ENCODE measurements around the gene HLA-DRA. TPM values are rescaled to one million over a fixed set of nuclear protein-coding genes. Genes with fewer than 3 reads are reported as not detected.
A peak's percentile ranks its signal among the peaks of the same experiment; 100 is the strongest.

HLA-DRA gene
- total RNA-seq, 4 donors from 2014 or later, result 26.0 to 440 (median 115) TPM

GRCh38 chr6:32406857-32407256, 32.8 kb upstream of the HLA-DRA start, which contains the start of gene BTNL2:
Gene BTNL2, minus strand, starts transcription at chr6:32407181. Its CDS starts 58 bp downstream, at chr6:32407123.
- Histone ChIP-seq H3K27ac (no peak within 1 kb of the TSS), H3K27me3 (peaks cover 0 to 74% (median 0%) of the 10 kb centered on the region in 4 donors), H3K4me3 (no peak within 1 kb of the TSS), H3K4me1 (no peaks in the 10 kb centered on the region), H3K9me3 (no peaks in the 10 kb centered on the region), H3K36me3 (no peaks in the 10 kb centered on the region)
- DNase-seq, result no peak
- intact Hi-C loops (cut with DNase I), result no loop called here
- WGBS, 2 donors, result 60 to 73% methylated on average over 1 to 2 of the region's 4 CpGs
- no peak for TF ChIP-seq POLR2A (IDR thresholded peaks at IDR 0.05)
- TF ChIP-seq, protein P1, sequence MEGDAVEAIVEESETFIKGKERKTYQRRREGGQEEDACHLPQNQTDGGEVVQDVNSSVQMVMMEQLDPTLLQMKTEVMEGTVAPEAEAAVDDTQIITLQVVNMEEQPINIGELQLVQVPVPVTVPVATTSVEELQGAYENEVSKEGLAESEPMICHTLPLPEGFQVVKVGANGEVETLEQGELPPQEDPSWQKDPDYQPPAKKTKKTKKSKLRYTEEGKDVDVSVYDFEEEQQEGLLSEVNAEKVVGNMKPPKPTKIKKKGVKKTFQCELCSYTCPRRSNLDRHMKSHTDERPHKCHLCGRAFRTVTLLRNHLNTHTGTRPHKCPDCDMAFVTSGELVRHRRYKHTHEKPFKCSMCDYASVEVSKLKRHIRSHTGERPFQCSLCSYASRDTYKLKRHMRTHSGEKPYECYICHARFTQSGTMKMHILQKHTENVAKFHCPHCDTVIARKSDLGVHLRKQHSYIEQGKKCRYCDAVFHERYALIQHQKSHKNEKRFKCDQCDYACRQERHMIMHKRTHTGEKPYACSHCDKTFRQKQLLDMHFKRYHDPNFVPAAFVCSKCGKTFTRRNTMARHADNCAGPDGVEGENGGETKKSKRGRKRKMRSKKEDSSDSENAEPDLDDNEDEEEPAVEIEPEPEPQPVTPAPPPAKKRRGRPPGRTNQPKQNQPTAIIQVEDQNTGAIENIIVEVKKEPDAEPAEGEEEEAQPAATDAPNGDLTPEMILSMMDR (IDR thresholded peaks at IDR 0.05), result no peak

DNA sequence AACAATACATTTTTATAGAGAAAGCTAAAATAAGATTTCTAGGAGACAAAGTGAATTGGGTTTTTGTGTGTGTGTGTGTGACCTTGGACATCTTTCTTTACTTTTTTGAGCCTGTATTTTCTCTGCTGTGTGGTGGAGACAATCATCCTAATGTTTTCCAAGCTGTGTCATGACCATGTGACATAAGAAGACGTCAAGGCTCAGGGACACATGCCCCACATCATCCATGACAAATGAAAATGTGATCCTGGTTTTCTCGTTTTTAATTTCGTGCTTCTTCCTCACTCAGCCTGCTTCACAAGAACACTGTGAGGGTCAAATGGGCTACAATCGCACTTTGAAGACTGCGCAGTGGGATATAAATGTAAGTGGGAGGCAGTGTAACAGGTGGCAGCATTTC, 28.8 kb upstream of the HLA-DRA start:
- no peak overlapping the region for H3K4me3 ChIP-seq
- peaks cover 0 to 80% (median 0%) of the 10 kb centered on the region in 4 donors for H3K27me3 ChIP-seq
- intact Hi-C loops (cut with DNase I), result loop anchor here (5.0 kb wide), 3 partner anchors 169 to 386 kb away; no protein-coding TSS in a partner anchor
- peaks cover 0 to 7% (median 0%) of the 10 kb centered on the region in 3 donors for H3K4me1 ChIP-seq
- H3K36me3 ChIP-seq, result no peaks in the 10 kb centered on the region
- no peaks in the 10 kb centered on the region for H3K9me3 ChIP-seq
- H3K27ac ChIP-seq, result no peak overlapping the region
- WGBS, 2 donors, result 59 to 80% methylated on average over 5 of the region's 5 CpGs
- DNase-seq, result no peak
- TF ChIP-seq, protein P1 (IDR thresholded peaks at IDR 0.05), result no peak
- TF ChIP-seq POLR2A (IDR thresholded peaks at IDR 0.05), result no peak

- peaks cover 0 to 8% (median 0%) of the 10 kb centered on the region in 3 donors for H3K4me1 ChIP-seq
- H3K4me3 ChIP-seq, result no peak overlapping the region
- no peaks in the 10 kb centered on the region for H3K9me3 ChIP-seq
- intact Hi-C loops (cut with DNase I), result loop anchor here (5.0 kb wide), 3 partner anchors 169 to 386 kb away; no protein-coding TSS in a partner anchor
- peaks cover 0 to 80% (median 0%) of the 10 kb centered on the region in 4 donors for H3K27me3 ChIP-seq
- no peak for TF ChIP-seq POLR2A (IDR thresholded peaks at IDR 0.05)
- TF ChIP-seq, protein P1 (IDR thresholded peaks at IDR 0.05), result no peak
- no peak overlapping the region for H3K27ac ChIP-seq
- no peaks in the 10 kb centered on the region for H3K36me3 ChIP-seq
- WGBS, 2 donors, result 78 to 79% methylated on average over 7 of the region's 9 CpGs
- DNase-seq, result no peak
Measured at GRCh38 chr6:32411566-32412327, 27.9 kb upstream of the HLA-DRA start.

DNA sequence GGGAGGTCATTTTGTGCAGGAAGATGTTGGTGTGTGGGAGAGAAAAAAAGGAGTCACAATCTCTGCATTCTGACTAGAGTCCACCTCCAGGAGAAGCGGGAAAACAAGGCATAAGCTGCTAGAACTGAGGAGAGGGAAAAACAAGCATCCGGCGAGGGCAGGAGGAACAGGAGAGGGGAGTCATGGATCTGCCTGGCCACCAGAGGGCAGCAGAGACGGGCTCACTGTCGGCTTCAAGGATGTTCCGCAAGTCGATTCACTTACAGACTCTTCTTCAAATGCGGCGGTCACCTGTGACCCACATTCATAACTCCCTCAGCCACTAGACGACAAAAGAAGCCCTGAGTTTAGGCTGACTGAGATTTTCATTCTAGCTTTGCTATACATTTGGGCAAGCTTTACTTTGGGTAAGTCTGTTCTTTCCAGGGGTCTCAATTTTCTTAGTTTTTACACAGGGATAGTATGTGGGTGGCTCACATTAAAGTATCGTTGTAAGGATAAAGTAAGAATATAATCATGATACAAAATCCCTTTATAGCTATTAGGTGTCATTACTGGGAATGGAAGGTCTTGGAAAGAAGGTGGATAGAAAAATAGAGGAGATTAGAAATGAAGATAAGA, 26.1 kb upstream of the HLA-DRA start:
- Histone ChIP-seq H3K9me3 (no peaks in the 10 kb centered on the region), H3K27ac (no peak overlapping the region), H3K4me3 (no peak overlapping the region), H3K27me3 (peaks cover 0 to 76% (median 0%) of the 10 kb centered on the region in 4 donors), H3K4me1 (peaks cover 0 to 8% (median 0%) of the 10 kb centered on the region in 3 donors), H3K36me3 (no peaks in the 10 kb centered on the region)
- no peak for TF ChIP-seq POLR2A (IDR thresholded peaks at IDR 0.05)
- TF ChIP-seq, protein P1 (IDR thresholded peaks at IDR 0.05), result peak; percentile 86 to 96 (median 91)
- intact Hi-C loops (cut with DNase I), result loop anchor here (5.0 kb wide), 3 partner anchors 171 to 384 kb away; no protein-coding TSS in a partner anchor
- WGBS, 2 donors, result 5 to 6% methylated on average over 11 of the region's 11 CpGs
- no peak for DNase-seq
